HG03280 (cell line): ENCODE results near the gene VWA3B.

Experiments used
- ATAC-seq: cut with Tn5 transposase; IDR thresholded peaks from one replicate; pipeline ENCODE4 v1.9.1; 2021; ENCODE audit warnings: mild to moderate bottlenecking, moderate library complexity; ENCODE audit not compliant: unreplicated experiment

Gene VWA3B

GRCh38 chr2:98324181-98324580 lies 237.2 kb downstream of the VWA3B start:
- ATAC-seq = no peak

GRCh38 chr2:98327776-98328175 lies 240.8 kb downstream of the VWA3B start:
- ATAC-seq = no peak

GRCh38 chr2:98329549-98329948 lies 242.6 kb downstream of the VWA3B start:
- no peak for ATAC-seq

GRCh38 chr2:98332989-98333388 lies 246.0 kb downstream of the VWA3B start:
- no peak for ATAC-seq

- no peak for ATAC-seq
These were observed 247.0 kb downstream of the VWA3B start for GRCh38 chr2:98333922-98334321.

GRCh38 chr2:98334439-98335078 lies 247.6 kb downstream of the VWA3B start:
- no peak for ATAC-seq

- no peak for ATAC-seq
These were observed 248.3 kb downstream of the VWA3B start for GRCh38 chr2:98335271-98335670.

- ATAC-seq = no peak
These were observed 254.3 kb downstream of the VWA3B start for GRCh38 chr2:98341241-98341640.

- ATAC-seq = no peak
These were observed 256.3 kb downstream of the VWA3B start for GRCh38 chr2:98343285-98343684.

- no peak for ATAC-seq
These were observed 259.6 kb downstream of the VWA3B start, which contains the start of gene CNGA3 for GRCh38 chr2:98346311-98347236. Gene CNGA3 (plus strand): TSS chr2:98346456. CDS start chr2:98369976, 23,520 bp downstream.

- no peak for ATAC-seq
These were observed 260.5 kb downstream of the VWA3B start for GRCh38 chr2:98347298-98348065.

- no peak for ATAC-seq
These were observed 261.1 kb downstream of the VWA3B start for GRCh38 chr2:98348066-98348561.

GRCh38 chr2:98350411-98350810 lies 263.4 kb downstream of the VWA3B start:
- no peak for ATAC-seq

GRCh38 chr2:98355881-98356280 lies 268.9 kb downstream of the VWA3B start:
- no peak for ATAC-seq

GRCh38 chr2:98356729-98357128 lies 269.8 kb downstream of the VWA3B start:
- ATAC-seq = no peak

GRCh38 chr2:98357849-98358248 lies 270.9 kb downstream of the VWA3B start:
- ATAC-seq = no peak

- ATAC-seq = no peak
These were observed 273.0 kb downstream of the VWA3B start for GRCh38 chr2:98359986-98360385.
